Neuronal stem cell (in vitro differentiated cells): Measurements from ENCODE around the gene SHISA7.

Experiments
- DNase-seq: peaks from one replicate; pipeline ENCODE4 v3.0.0-alpha.2; 2013; ENCODE audit warnings: low spot score
- H2AFZ ChIP-seq: one replicate; pipeline ENCODE4 v1.6.1; 2013; ENCODE audit warnings: mild to moderate bottlenecking, low read length, inconsistent platforms
- H2AK5ac ChIP-seq: 2 replicates; pipeline ENCODE4 v1.6.1; 2013; ENCODE audit warnings: low read depth, mild to moderate bottlenecking, inconsistent platforms, low read length, moderate library complexity, mixed read lengths
- H2BK120ac ChIP-seq: 2 replicates; pipeline ENCODE4 v1.6.1; 2013; ENCODE audit warnings: low read depth, mild to moderate bottlenecking, inconsistent platforms, low read length, moderate library complexity, mixed read lengths
- H2BK12ac ChIP-seq: one replicate; pipeline ENCODE4 v1.6.1; 2013; ENCODE audit warnings: low read length, inconsistent platforms
- H2BK15ac ChIP-seq: 2 replicates; pipeline ENCODE4 v1.6.1; 2013; ENCODE audit warnings: mild to moderate bottlenecking, low read length, inconsistent platforms, mixed read lengths
- H2BK5ac ChIP-seq: one replicate; pipeline ENCODE4 v1.6.1; 2013; ENCODE audit warnings: inconsistent platforms, mild to moderate bottlenecking, low read length, moderate library complexity
- H3K14ac ChIP-seq: one replicate; pipeline ENCODE4 v1.6.1; 2013; ENCODE audit warnings: low read length, inconsistent platforms
- H3K18ac ChIP-seq: 2 replicates; pipeline ENCODE4 v1.6.1; 2013; ENCODE audit warnings: low read length, inconsistent platforms
- H3K23ac ChIP-seq: 2 replicates; pipeline ENCODE4 v1.6.1; 2013; ENCODE audit warnings: low read depth, mild to moderate bottlenecking, mixed read lengths, low read length, inconsistent platforms; ENCODE audit not compliant: poor library complexity
- H3K27ac ChIP-seq: replicated peaks from 3 replicates; pipeline ENCODE4 v1.5.1; 2013; ENCODE audit warnings: low read length, inconsistent platforms
- H3K27me3 ChIP-seq, 3 experiments: 2 replicates each; pipeline ENCODE4 v1.6.1; 2013; ENCODE audit warnings: low read length in 3 of 3, mild to moderate bottlenecking in 2 of 3, inconsistent platforms in 1 of 3, low read depth in 1 of 3, mixed read lengths in 1 of 3, moderate library complexity in 1 of 3; ENCODE audit not compliant: control insufficient read depth in 3 of 3, insufficient read depth in 3 of 3
- H3K36me3 ChIP-seq, 2 donors: replicated peaks in 1 of 2; 2 replicates each; pipeline ENCODE4 v1.6.1; 2013; ENCODE audit warnings: low read length in 2 of 2; ENCODE audit not compliant: control insufficient read depth in 2 of 2, insufficient read depth in 2 of 2
- H3K4ac ChIP-seq: 2 replicates; pipeline ENCODE4 v1.6.1; 2013; ENCODE audit warnings: inconsistent platforms, mild to moderate bottlenecking, low read length, moderate library complexity
- H3K4me1 ChIP-seq, 2 donors: 1 replicate in 1 of 2; 2 replicates in 1 of 2; pipeline ENCODE4 v1.6.1; 2013; ENCODE audit warnings: low read length in 2 of 2, low read depth in 1 of 2; ENCODE audit not compliant: control insufficient read depth in 2 of 2, insufficient read depth in 1 of 2
- H3K4me2 ChIP-seq: one replicate; pipeline ENCODE4 v1.6.1; 2013; ENCODE audit warnings: mild to moderate bottlenecking, low read length, inconsistent platforms; ENCODE audit not compliant: insufficient read depth, poor library complexity, severe bottlenecking
- H3K4me3 ChIP-seq, 2 donors: 2 replicates each; pipeline ENCODE4 v1.5.1; 2013; ENCODE audit warnings: low read length in 2 of 2, mild to moderate bottlenecking in 2 of 2, inconsistent platforms in 1 of 2, moderate library complexity in 1 of 2
- H3K79me1 ChIP-seq: one replicate; pipeline ENCODE4 v1.6.1; 2013; ENCODE audit warnings: low read depth, mild to moderate bottlenecking, inconsistent platforms, low read length, moderate library complexity
- H3K9ac ChIP-seq: one replicate; pipeline ENCODE4 v1.6.1; 2013; ENCODE audit warnings: mild to moderate bottlenecking, low read depth, low read length, inconsistent platforms; ENCODE audit not compliant: poor library complexity
- H3K9me3 ChIP-seq, 2 donors: replicated peaks in 1 of 2; 2 replicates each; pipeline versions ENCODE3 to v1.6.1; 2013; ENCODE audit warnings: low read length in 2 of 2, mild to moderate bottlenecking in 2 of 2, inconsistent platforms in 1 of 2, low read depth in 1 of 2, mixed read lengths in 1 of 2, moderate library complexity in 1 of 2; ENCODE audit not compliant: control insufficient read depth in 2 of 2, insufficient read depth in 1 of 2
- H4K8ac ChIP-seq: one replicate; pipeline ENCODE4 v1.6.1; 2013; ENCODE audit warnings: low read depth, mild to moderate bottlenecking, inconsistent platforms, low read length, moderate library complexity
- H4K91ac ChIP-seq: one replicate; pipeline ENCODE4 v1.6.1; 2013; ENCODE audit warnings: low read length, low read depth, mild to moderate bottlenecking, inconsistent platforms; ENCODE audit not compliant: poor library complexity
- WGBS, 2 donors: extraction: QIAGEN DNeasy Blood & Tissue Kit; methylation state at CpG; one replicate each; pipeline ENCODE4 v1.1.7; 2013; ENCODE audit warnings: missing lambda C conversion rate in 2 of 2, mixed read lengths in 1 of 2; ENCODE audit not compliant: insufficient read length in 2 of 2, insufficient replicate concordance in 1 of 2; ENCODE audit errors: extremely low coverage in 2 of 2; 5-methylcytosine and 5-hydroxymethylcytosine counted together

SHISA7 gene

GRCh38 chr19:55390461-55390880 is 52.6 kb downstream of the SHISA7 start:
- no peak overlapping the region for H2BK120ac ChIP-seq
- no peak overlapping the region for H4K8ac ChIP-seq
- H3K36me3 ChIP-seq, result peaks cover 44 to 57% of the 10 kb centered on the region in 2 donors
- no peak overlapping the region for H3K4me2 ChIP-seq
- H3K14ac ChIP-seq, result no peak overlapping the region
- H3K4ac ChIP-seq, result no peak overlapping the region
- no peak overlapping the region for H2BK12ac ChIP-seq
- H3K18ac ChIP-seq, result peak overlapping the region; percentile 71
- no peak overlapping the region for H2BK15ac ChIP-seq
- H3K79me1 ChIP-seq, result peaks cover 26% of the 10 kb centered on the region
- WGBS, 2 donors, result no CpG with 5 or more reads among the region's 7 CpGs
- DNase-seq, result no peak
- H3K27ac ChIP-seq, result peak overlapping the region; percentile 6
- no peak overlapping the region for H4K91ac ChIP-seq
- peak overlapping the region; percentile 56 for H2AK5ac ChIP-seq
- peak overlapping the region; percentile 70 for H3K9ac ChIP-seq
- H3K4me3 ChIP-seq, result no peak overlapping the region
- H3K4me1 ChIP-seq, result peaks cover 28 to 35% of the 10 kb centered on the region in 2 donors
- H3K23ac ChIP-seq, result peak overlapping the region; percentile 92
- H2BK5ac ChIP-seq, result no peak overlapping the region
- H3K27me3 ChIP-seq, result no peaks in the 10 kb centered on the region
- no peaks in the 10 kb centered on the region for H3K9me3 ChIP-seq
- H2AFZ ChIP-seq, result no peak overlapping the region

GRCh38 chr19:55389386-55390317 is 53.4 kb downstream of the SHISA7 start:
- Histone ChIP-seq H3K27me3 (no peaks in the 10 kb centered on the region), H3K4me1 (peaks cover 32 to 38% of the 10 kb centered on the region in 2 donors), H2AK5ac (no peak overlapping the region), H3K4ac (no peak overlapping the region), H3K23ac (no peak overlapping the region), H3K4me3 (no peak overlapping the region), H3K36me3 (peaks cover 44 to 57% of the 10 kb centered on the region in 2 donors), H2BK5ac (no peak overlapping the region), H2BK15ac (no peak overlapping the region), H3K9me3 (no peaks in the 10 kb centered on the region), H3K14ac (no peak overlapping the region), H3K4me2 (no peak overlapping the region), H3K9ac (peak overlapping the region; percentile 50), H3K79me1 (peaks cover 26% of the 10 kb centered on the region), H2BK120ac (no peak overlapping the region), H4K8ac (no peak overlapping the region), H4K91ac (no peak overlapping the region), H3K27ac (peak overlapping the region; percentile 19), H3K18ac (no peak overlapping the region), H2AFZ (no peak overlapping the region), H2BK12ac (no peak overlapping the region)
- DNase-seq, result no peak
- no CpG with 5 or more reads among the region's 21 CpGs for whole genome bisulfite sequencing, 2 donors

GRCh38 chr19:55387736-55388497 is 55.2 kb downstream of the SHISA7 start:
- no CpG with 5 or more reads among the region's 24 CpGs for WGBS, 2 donors
- no peak for DNase-seq

More at GRCh38 chr19:55387736-55388497, 55.2 kb downstream of the SHISA7 start:
- Histone ChIP-seq H3K4me3 (peak overlapping the region; percentile 15 to 89), H2AK5ac (no peak overlapping the region), H3K4ac (no peak overlapping the region), H4K91ac (no peak overlapping the region), H3K27me3 (peaks cover 0 to 3% (median 0%) of the 10 kb centered on the region in 3 experiments), H3K36me3 (peaks cover 44 to 57% of the 10 kb centered on the region in 2 donors), H3K79me1 (peaks cover 26% of the 10 kb centered on the region), H3K18ac (no peak overlapping the region), H3K14ac (no peak overlapping the region), H3K27ac (no peak overlapping the region), H3K4me1 (peaks cover 33 to 47% of the 10 kb centered on the region in 2 donors), H3K4me2 (peak overlapping the region; percentile 22), H2BK120ac (no peak overlapping the region), H2BK15ac (no peak overlapping the region), H4K8ac (no peak overlapping the region), H3K9me3 (peaks cover 0 to under 1% of the 10 kb centered on the region in 2 donors), H2AFZ (no peak overlapping the region), H2BK12ac (no peak overlapping the region), H2BK5ac (no peak overlapping the region), H3K23ac (peak overlapping the region; percentile 3), H3K9ac (peak overlapping the region; percentile 68)
